ENCODE measurements around the gene PDZRN4.

- no peak for TF ChIP-seq POLR2AphosphoS5 (IDR thresholded peaks at IDR 0.05; ENCODE audit: insufficient read depth, low read depth, low read length)
- TF ChIP-seq CTCF (IDR thresholded peaks at IDR 0.05; ENCODE audit: extremely low read depth in 1 of 2, insufficient read depth in 1 of 2, low read depth in 1 of 2, low read length in 2 of 2): no peak
- TF ChIP-seq EZH2 (IDR thresholded peaks at IDR 0.05; ENCODE audit: borderline replicate concordance, low read depth, low read length, severe bottlenecking): no peak
- no peak for TF ChIP-seq MAX (IDR thresholded peaks at IDR 0.05; ENCODE audit: insufficient read depth, insufficient read length)
Observed at GRCh38 chr12:41466802-41467201, 278.7 kb downstream of the PDZRN4 start.
